ENCODE data around the gene CCDC158. TPM values are rescaled to one million over a fixed set of nuclear protein-coding genes. Genes with fewer than 3 reads are reported as not detected.

CCDC158 gene
- total RNA-seq, 4 donors from 2014 or later, result 0.19 TPM; not detected in 3

- TF ChIP-seq POLR2A (IDR thresholded peaks at IDR 0.05), result no peak
- no peak for TF ChIP-seq CTCF (IDR thresholded peaks at IDR 0.05)
- WGBS, 2 donors, result 57 to 59% methylated on average over 1 of the region's 1 CpG
- H3K4me1 ChIP-seq, result no peaks in the 10 kb centered on the region
- intact Hi-C loops (cut with DNase I), result no loop called here
- no peak overlapping the region for H3K4me3 ChIP-seq
- no peak overlapping the region for H3K27ac ChIP-seq
- H3K9me3 ChIP-seq, result no peaks in the 10 kb centered on the region
- no peak for DNase-seq
- H3K36me3 ChIP-seq, result no peaks in the 10 kb centered on the region
- H3K27me3 ChIP-seq, result no peaks in the 10 kb centered on the region
Measured at GRCh38 chr4:76278583-76278982, 142.4 kb downstream of the CCDC158 start.

- no peak overlapping the region for H3K4me3 ChIP-seq
- WGBS, 2 donors, result 39 to 70% methylated on average over 1 of the region's 1 CpG
- no peaks in the 10 kb centered on the region for H3K4me1 ChIP-seq
- TF ChIP-seq POLR2A (IDR thresholded peaks at IDR 0.05), result no peak
- no peaks in the 10 kb centered on the region for H3K36me3 ChIP-seq
- no peaks in the 10 kb centered on the region for H3K9me3 ChIP-seq
- no peak overlapping the region for H3K27ac ChIP-seq
- H3K27me3 ChIP-seq, result no peaks in the 10 kb centered on the region
- DNase-seq, result no peak
- intact Hi-C loops (cut with DNase I), result no loop called here
Measured at GRCh38 chr4:76277667-76278066, 143.3 kb downstream of the CCDC158 start.

GRCh38 chr4:76276813-76277212, 144.1 kb downstream of the CCDC158 start:
- no peaks in the 10 kb centered on the region for H3K27me3 ChIP-seq
- WGBS, 2 donors, result 89 to 93% methylated on average over 9 of the region's 9 CpGs
- no peak for DNase-seq
- no peaks in the 10 kb centered on the region for H3K9me3 ChIP-seq
- TF ChIP-seq POLR2A (IDR thresholded peaks at IDR 0.05) (no peak), CTCF (IDR thresholded peaks at IDR 0.05) (no peak)
- no peaks in the 10 kb centered on the region for H3K36me3 ChIP-seq
- H3K4me1 ChIP-seq, result no peaks in the 10 kb centered on the region
- H3K27ac ChIP-seq, result no peak overlapping the region
- no peak overlapping the region for H3K4me3 ChIP-seq
- intact Hi-C loops (cut with DNase I), result no loop called here

- intact Hi-C loops (cut with DNase I), result no loop called here
Measured at GRCh38 chr4:76275486-76276124, 145.3 kb downstream of the CCDC158 start.

GRCh38 chr4:76272999-76273398, 147.9 kb downstream of the CCDC158 start:
- Histone ChIP-seq H3K27me3 (no peaks in the 10 kb centered on the region), H3K4me1 (no peaks in the 10 kb centered on the region), H3K27ac (no peak overlapping the region), H3K4me3 (no peak overlapping the region), H3K36me3 (no peaks in the 10 kb centered on the region), H3K9me3 (no peaks in the 10 kb centered on the region)
- no peak for DNase-seq
- 77 to 83% methylated on average over 5 of the region's 5 CpGs for WGBS, 2 donors
- TF ChIP-seq CTCF (IDR thresholded peaks at IDR 0.05) (no peak), POLR2A (IDR thresholded peaks at IDR 0.05) (no peak)
- intact Hi-C loops (cut with DNase I), result no loop called here

More at GRCh38 chr4:76275486-76276124, 145.3 kb downstream of the CCDC158 start:
- Histone ChIP-seq H3K4me1 (no peaks in the 10 kb centered on the region), H3K4me3 (no peak overlapping the region), H3K27ac (no peak overlapping the region), H3K9me3 (no peaks in the 10 kb centered on the region), H3K27me3 (no peaks in the 10 kb centered on the region), H3K36me3 (no peaks in the 10 kb centered on the region)
- DNase-seq, result no peak
- 65 to 76% methylated on average over 3 of the region's 3 CpGs for WGBS, 2 donors
- no peak for TF ChIP-seq CTCF (IDR thresholded peaks at IDR 0.05)
- no peak for TF ChIP-seq POLR2A (IDR thresholded peaks at IDR 0.05)

- Histone ChIP-seq H3K27ac (no peak overlapping the region), H3K4me3 (no peak overlapping the region), H3K27me3 (no peaks in the 10 kb centered on the region), H3K4me1 (no peaks in the 10 kb centered on the region), H3K36me3 (no peaks in the 10 kb centered on the region), H3K9me3 (no peaks in the 10 kb centered on the region)
- TF ChIP-seq POLR2A (IDR thresholded peaks at IDR 0.05) (no peak), CTCF (IDR thresholded peaks at IDR 0.05) (no peak)
- no peak for DNase-seq
- intact Hi-C loops (cut with DNase I), result no loop called here
- 31 to 79% methylated on average over 1 of the region's 1 CpG for WGBS, 2 donors
Measured at GRCh38 chr4:76272582-76272981, 148.4 kb downstream of the CCDC158 start.
